SJCRH30 (cell line): ENCODE measurements around the gene PID1. TPM values are rescaled to one million over a fixed set of nuclear protein-coding genes. Genes with fewer than 3 reads are reported as not detected.
"Not testable (repeated sequence)": the region's sequence is repeated elsewhere in the genome, so short reads cannot be mapped to it uniquely, and the experiment has no call there.

Source experiments
- DNase-seq, 2 experiments: peaks; one replicate each; pipeline ENCODE4 v3.0.0-alpha.2; 2015 to 2020
- H3K27ac ChIP-seq: fragments of 250-450 bp; sonication (Bioruptor Pico); 2 replicates; pipeline ENCODE4 v1.5.1; 2020; ENCODE audit warnings: mild to moderate bottlenecking, moderate library complexity
- H3K27me3 ChIP-seq: fragments of 250-450 bp; sonication (Bioruptor Pico); 2 replicates; pipeline ENCODE4 v1.5.1; 2020; ENCODE audit warnings: mild to moderate bottlenecking, moderate library complexity
- H3K36me3 ChIP-seq: fragments of 250-450 bp; sonication (Bioruptor Pico); 2 replicates; pipeline ENCODE4 v1.5.1; 2020; ENCODE audit warnings: mild to moderate bottlenecking, moderate library complexity
- H3K4me1 ChIP-seq: fragments of 250-450 bp; sonication (Bioruptor Pico); 2 replicates; pipeline ENCODE4 v1.5.1; 2020; ENCODE audit warnings: mild to moderate bottlenecking, moderate library complexity
- H3K4me3 ChIP-seq: fragments of 250-450 bp; sonication (Bioruptor Pico); 2 replicates; pipeline ENCODE4 v1.5.1; 2020; ENCODE audit warnings: mild to moderate bottlenecking, moderate library complexity
- H3K9me3 ChIP-seq: fragments of 250-450 bp; sonication (Bioruptor Pico); replicated peaks from 2 replicates; pipeline ENCODE4 v1.5.1; 2020; ENCODE audit warnings: mild to moderate bottlenecking, moderate library complexity
- total RNA-seq: library from RNA; depleted of rRNA; stranded (reverse); fragments of >200 nt; shearing (Covaris generic); gene quantifications from 2 replicates; pipeline ENCODE4 v1.2.3, GENCODE V29; 2014

The PID1 gene
- total RNA-seq, 1 experiment from 2014 or later, result 6.6 TPM

GRCh38 chr2:229218329-229218921 is 52.7 kb downstream of the PID1 start:
- no peaks in the 10 kb centered on the region for H3K36me3 ChIP-seq
- H3K27ac ChIP-seq, result no peak overlapping the region
- H3K4me1 ChIP-seq, result no peaks in the 10 kb centered on the region
- no peak overlapping the region for H3K4me3 ChIP-seq
- H3K9me3 ChIP-seq, result no peaks in the 10 kb centered on the region
- no peak for DNase-seq
- H3K27me3 ChIP-seq, result no peaks in the 10 kb centered on the region

GRCh38 chr2:229212241-229212640 is 58.8 kb downstream of the PID1 start:
- H3K36me3 ChIP-seq, result no peaks in the 10 kb centered on the region
- no peak overlapping the region for H3K27ac ChIP-seq
- H3K27me3 ChIP-seq, result no peaks in the 10 kb centered on the region
- H3K9me3 ChIP-seq, result no peaks in the 10 kb centered on the region
- no peaks in the 10 kb centered on the region for H3K4me1 ChIP-seq
- no peak for DNase-seq
- H3K4me3 ChIP-seq, result no peak overlapping the region

- Histone ChIP-seq H3K4me1 (peaks cover 12% of the 10 kb centered on the region), H3K27ac (no peak overlapping the region), H3K9me3 (no peaks in the 10 kb centered on the region), H3K36me3 (no peaks in the 10 kb centered on the region), H3K4me3 (no peak overlapping the region), H3K27me3 (no peaks in the 10 kb centered on the region)
- DNase-seq, result no peak
Observed at GRCh38 chr2:229210641-229211040, 60.4 kb downstream of the PID1 start.

- DNase-seq, result peak; percentile 38 to 68
- H3K27me3 ChIP-seq, result no peaks in the 10 kb centered on the region
- no peak overlapping the region for H3K27ac ChIP-seq
- H3K4me1 ChIP-seq, result peaks cover 19% of the 10 kb centered on the region
- H3K36me3 ChIP-seq, result no peaks in the 10 kb centered on the region
- H3K4me3 ChIP-seq, result no peak overlapping the region
- H3K9me3 ChIP-seq, result no peaks in the 10 kb centered on the region
Observed at GRCh38 chr2:229206548-229206947, 64.5 kb downstream of the PID1 start.

- Histone ChIP-seq H3K27me3 (no peaks in the 10 kb centered on the region), H3K27ac (no peak overlapping the region), H3K9me3 (no peaks in the 10 kb centered on the region), H3K4me1 (peaks cover 19% of the 10 kb centered on the region), H3K36me3 (no peaks in the 10 kb centered on the region), H3K4me3 (no peak overlapping the region)
- peak; percentile 31 to 70 for DNase-seq
Observed at GRCh38 chr2:229205704-229206103, 65.4 kb downstream of the PID1 start.

- Histone ChIP-seq H3K9me3 (no peaks in the 10 kb centered on the region), H3K36me3 (no peaks in the 10 kb centered on the region), H3K4me3 (no peak overlapping the region), H3K4me1 (peaks cover 19% of the 10 kb centered on the region), H3K27ac (no peak overlapping the region), H3K27me3 (no peaks in the 10 kb centered on the region)
- no peak for DNase-seq
Observed at GRCh38 chr2:229202646-229203045, 68.4 kb downstream of the PID1 start.

GRCh38 chr2:229201521-229201920 is 69.6 kb downstream of the PID1 start:
- Histone ChIP-seq H3K4me3 (no peak overlapping the region), H3K36me3 (no peaks in the 10 kb centered on the region), H3K27ac (no peak overlapping the region), H3K27me3 (no peaks in the 10 kb centered on the region), H3K9me3 (no peaks in the 10 kb centered on the region), H3K4me1 (peaks cover 16% of the 10 kb centered on the region)
- DNase-seq, result no peak

- no peak for DNase-seq
- Histone ChIP-seq H3K4me3 (no peak overlapping the region), H3K27ac (no peak overlapping the region)
Observed at GRCh38 chr2:229199267-229199666, 71.8 kb downstream of the PID1 start.

GRCh38 chr2:229196448-229196847 is 74.6 kb downstream of the PID1 start:
- DNase-seq, result peak in 1 of 2 experiments; percentile 30
- H3K27ac ChIP-seq, result no peak overlapping the region
- no peaks in the 10 kb centered on the region for H3K36me3 ChIP-seq
- H3K27me3 ChIP-seq, result no peaks in the 10 kb centered on the region
- no peaks in the 10 kb centered on the region for H3K9me3 ChIP-seq
- H3K4me3 ChIP-seq, result no peak overlapping the region
- no peaks in the 10 kb centered on the region for H3K4me1 ChIP-seq

More at GRCh38 chr2:229199267-229199666, 71.8 kb downstream of the PID1 start:
- Histone ChIP-seq H3K4me1 (no peaks in the 10 kb centered on the region), H3K27me3 (no peaks in the 10 kb centered on the region), H3K9me3 (no peaks in the 10 kb centered on the region), H3K36me3 (no peaks in the 10 kb centered on the region)

GRCh38 chr2:229195346-229195947 is 75.6 kb downstream of the PID1 start:
- H3K4me1 ChIP-seq, result no peaks in the 10 kb centered on the region
- no peaks in the 10 kb centered on the region for H3K27me3 ChIP-seq

GRCh38 chr2:229193281-229193680 is 77.8 kb downstream of the PID1 start:
- Histone ChIP-seq H3K9me3 (no peaks in the 10 kb centered on the region), H3K36me3 (no peaks in the 10 kb centered on the region), H3K4me1 (no peaks in the 10 kb centered on the region), H3K27ac (no peak overlapping the region), H3K4me3 (no peak overlapping the region), H3K27me3 (no peaks in the 10 kb centered on the region)
- no peak for DNase-seq

More at GRCh38 chr2:229195346-229195947, 75.6 kb downstream of the PID1 start:
- Histone ChIP-seq H3K36me3 (no peaks in the 10 kb centered on the region), H3K9me3 (no peaks in the 10 kb centered on the region), H3K27ac (no peak overlapping the region), H3K4me3 (no peak overlapping the region)
- no peak for DNase-seq

GRCh38 chr2:229191413-229191812 is 79.7 kb downstream of the PID1 start:
- no peak for DNase-seq
- no peak overlapping the region for H3K4me3 ChIP-seq
- H3K36me3 ChIP-seq, result no peaks in the 10 kb centered on the region
- H3K27ac ChIP-seq, result no peak overlapping the region
- H3K9me3 ChIP-seq, result peaks cover 9% of the 10 kb centered on the region; the same call in 1 of the 2 replicates
- no peaks in the 10 kb centered on the region for H3K4me1 ChIP-seq
- H3K27me3 ChIP-seq, result no peaks in the 10 kb centered on the region

GRCh38 chr2:229187123-229187522 is 84.0 kb downstream of the PID1 start:
- not testable (repeated sequence) for DNase-seq, H3K27ac ChIP-seq, H3K4me3 ChIP-seq, H3K9me3 ChIP-seq, H3K36me3 ChIP-seq, H3K4me1 ChIP-seq, H3K27me3 ChIP-seq

- Histone ChIP-seq H3K4me3 (no peak overlapping the region), H3K4me1 (no peaks in the 10 kb centered on the region), H3K27me3 (no peaks in the 10 kb centered on the region), H3K9me3 (no peaks in the 10 kb centered on the region), H3K36me3 (no peaks in the 10 kb centered on the region), H3K27ac (no peak overlapping the region)
- DNase-seq, result no peak
Observed at GRCh38 chr2:229181641-229182040, 89.4 kb downstream of the PID1 start.

GRCh38 chr2:229180658-229181057 is 90.4 kb downstream of the PID1 start:
- no peaks in the 10 kb centered on the region for H3K36me3 ChIP-seq

GRCh38 chr2:229179628-229180027 is 91.5 kb downstream of the PID1 start:
- Histone ChIP-seq H3K36me3 (no peaks in the 10 kb centered on the region), H3K4me3 (no peak overlapping the region), H3K4me1 (no peaks in the 10 kb centered on the region), H3K27me3 (no peaks in the 10 kb centered on the region), H3K27ac (no peak overlapping the region), H3K9me3 (no peaks in the 10 kb centered on the region)
- DNase-seq, result peak in 1 of 2 experiments; percentile 27

More at GRCh38 chr2:229180658-229181057, 90.4 kb downstream of the PID1 start:
- no peaks in the 10 kb centered on the region for H3K27me3 ChIP-seq
- no peaks in the 10 kb centered on the region for H3K4me1 ChIP-seq
- no peak overlapping the region for H3K27ac ChIP-seq
- H3K9me3 ChIP-seq, result no peaks in the 10 kb centered on the region
- no peak for DNase-seq
- H3K4me3 ChIP-seq, result no peak overlapping the region
